Measurements from ENCODE around the gene CFAP61. TPM values are rescaled to one million over a fixed set of nuclear protein-coding genes. Genes with fewer than 3 reads are reported as not detected.

The CFAP61 gene
- total and polyA plus RNA-seq, 2 experiments from 2014 or later = 0.21 TPM; not detected in 1

DNA sequence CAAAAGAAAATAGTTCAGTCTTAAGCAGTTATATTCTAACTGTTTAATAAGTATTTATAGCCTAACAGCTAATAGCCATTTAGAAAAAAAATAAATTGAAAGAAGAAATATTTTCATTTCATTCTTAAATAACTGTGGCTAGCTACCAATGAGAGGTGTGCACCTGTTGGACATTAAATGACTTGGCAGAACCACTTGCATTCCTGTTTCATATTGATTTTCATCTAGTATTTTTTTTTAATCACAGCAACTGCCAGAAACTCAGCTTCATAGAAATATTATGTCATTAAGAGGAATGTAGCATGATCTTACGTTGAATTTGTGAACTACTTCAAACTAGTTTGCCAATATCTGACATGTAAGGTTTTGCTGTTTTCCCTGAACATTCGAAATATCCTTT lies 25.0 kb upstream of the CFAP61 start:
- no peak for ATAC-seq
- Mint-ChIP-seq H3K9me3 (no peaks in the 10 kb centered on the region), H3K36me3 (ENCODE audit: low read depth) (peaks cover 26% of the 10 kb centered on the region), H3K27ac (no peak overlapping the region), H3K27me3 (ENCODE audit: insufficient read depth, low read depth, poor library complexity) (no peaks in the 10 kb centered on the region), H3K4me3 (no peak overlapping the region), H3K4me1 (no peaks in the 10 kb centered on the region)
- H3K36me3 ChIP-seq (ENCODE audit: insufficient read depth) = peaks cover 10% of the 10 kb centered on the region
- H3K79me2 ChIP-seq (replicated peaks; ENCODE audit: insufficient read depth) = peaks cover 56% of the 10 kb centered on the region
- TF ChIP-seq CREB1 (CRISPR knock-in tag; IDR thresholded peaks at IDR 0.05; ENCODE audit: low read depth) = no peak
- TF ChIP-seq EZH2 (IDR thresholded peaks at IDR 0.05; ENCODE audit: low read depth, unreplicated experiment) = no peak
- no peak for TF ChIP-seq ZNF331 (CRISPR knock-in tag; IDR thresholded peaks at IDR 0.05; ENCODE audit: low read depth)
- TF ChIP-seq JUNB (IDR thresholded peaks at IDR 0.05; ENCODE audit: unreplicated experiment) = no peak
- no peak for TF ChIP-seq EZH2phosphoT487 (IDR thresholded peaks at IDR 0.05; ENCODE audit: unreplicated experiment)
- no peak for TF ChIP-seq NANOG (IDR thresholded peaks at IDR 0.05; ENCODE audit: borderline replicate concordance)
- TF ChIP-seq STAT1 (IDR thresholded peaks at IDR 0.05; ENCODE audit: unreplicated experiment) = no peak
- TF ChIP-seq, protein P1, sequence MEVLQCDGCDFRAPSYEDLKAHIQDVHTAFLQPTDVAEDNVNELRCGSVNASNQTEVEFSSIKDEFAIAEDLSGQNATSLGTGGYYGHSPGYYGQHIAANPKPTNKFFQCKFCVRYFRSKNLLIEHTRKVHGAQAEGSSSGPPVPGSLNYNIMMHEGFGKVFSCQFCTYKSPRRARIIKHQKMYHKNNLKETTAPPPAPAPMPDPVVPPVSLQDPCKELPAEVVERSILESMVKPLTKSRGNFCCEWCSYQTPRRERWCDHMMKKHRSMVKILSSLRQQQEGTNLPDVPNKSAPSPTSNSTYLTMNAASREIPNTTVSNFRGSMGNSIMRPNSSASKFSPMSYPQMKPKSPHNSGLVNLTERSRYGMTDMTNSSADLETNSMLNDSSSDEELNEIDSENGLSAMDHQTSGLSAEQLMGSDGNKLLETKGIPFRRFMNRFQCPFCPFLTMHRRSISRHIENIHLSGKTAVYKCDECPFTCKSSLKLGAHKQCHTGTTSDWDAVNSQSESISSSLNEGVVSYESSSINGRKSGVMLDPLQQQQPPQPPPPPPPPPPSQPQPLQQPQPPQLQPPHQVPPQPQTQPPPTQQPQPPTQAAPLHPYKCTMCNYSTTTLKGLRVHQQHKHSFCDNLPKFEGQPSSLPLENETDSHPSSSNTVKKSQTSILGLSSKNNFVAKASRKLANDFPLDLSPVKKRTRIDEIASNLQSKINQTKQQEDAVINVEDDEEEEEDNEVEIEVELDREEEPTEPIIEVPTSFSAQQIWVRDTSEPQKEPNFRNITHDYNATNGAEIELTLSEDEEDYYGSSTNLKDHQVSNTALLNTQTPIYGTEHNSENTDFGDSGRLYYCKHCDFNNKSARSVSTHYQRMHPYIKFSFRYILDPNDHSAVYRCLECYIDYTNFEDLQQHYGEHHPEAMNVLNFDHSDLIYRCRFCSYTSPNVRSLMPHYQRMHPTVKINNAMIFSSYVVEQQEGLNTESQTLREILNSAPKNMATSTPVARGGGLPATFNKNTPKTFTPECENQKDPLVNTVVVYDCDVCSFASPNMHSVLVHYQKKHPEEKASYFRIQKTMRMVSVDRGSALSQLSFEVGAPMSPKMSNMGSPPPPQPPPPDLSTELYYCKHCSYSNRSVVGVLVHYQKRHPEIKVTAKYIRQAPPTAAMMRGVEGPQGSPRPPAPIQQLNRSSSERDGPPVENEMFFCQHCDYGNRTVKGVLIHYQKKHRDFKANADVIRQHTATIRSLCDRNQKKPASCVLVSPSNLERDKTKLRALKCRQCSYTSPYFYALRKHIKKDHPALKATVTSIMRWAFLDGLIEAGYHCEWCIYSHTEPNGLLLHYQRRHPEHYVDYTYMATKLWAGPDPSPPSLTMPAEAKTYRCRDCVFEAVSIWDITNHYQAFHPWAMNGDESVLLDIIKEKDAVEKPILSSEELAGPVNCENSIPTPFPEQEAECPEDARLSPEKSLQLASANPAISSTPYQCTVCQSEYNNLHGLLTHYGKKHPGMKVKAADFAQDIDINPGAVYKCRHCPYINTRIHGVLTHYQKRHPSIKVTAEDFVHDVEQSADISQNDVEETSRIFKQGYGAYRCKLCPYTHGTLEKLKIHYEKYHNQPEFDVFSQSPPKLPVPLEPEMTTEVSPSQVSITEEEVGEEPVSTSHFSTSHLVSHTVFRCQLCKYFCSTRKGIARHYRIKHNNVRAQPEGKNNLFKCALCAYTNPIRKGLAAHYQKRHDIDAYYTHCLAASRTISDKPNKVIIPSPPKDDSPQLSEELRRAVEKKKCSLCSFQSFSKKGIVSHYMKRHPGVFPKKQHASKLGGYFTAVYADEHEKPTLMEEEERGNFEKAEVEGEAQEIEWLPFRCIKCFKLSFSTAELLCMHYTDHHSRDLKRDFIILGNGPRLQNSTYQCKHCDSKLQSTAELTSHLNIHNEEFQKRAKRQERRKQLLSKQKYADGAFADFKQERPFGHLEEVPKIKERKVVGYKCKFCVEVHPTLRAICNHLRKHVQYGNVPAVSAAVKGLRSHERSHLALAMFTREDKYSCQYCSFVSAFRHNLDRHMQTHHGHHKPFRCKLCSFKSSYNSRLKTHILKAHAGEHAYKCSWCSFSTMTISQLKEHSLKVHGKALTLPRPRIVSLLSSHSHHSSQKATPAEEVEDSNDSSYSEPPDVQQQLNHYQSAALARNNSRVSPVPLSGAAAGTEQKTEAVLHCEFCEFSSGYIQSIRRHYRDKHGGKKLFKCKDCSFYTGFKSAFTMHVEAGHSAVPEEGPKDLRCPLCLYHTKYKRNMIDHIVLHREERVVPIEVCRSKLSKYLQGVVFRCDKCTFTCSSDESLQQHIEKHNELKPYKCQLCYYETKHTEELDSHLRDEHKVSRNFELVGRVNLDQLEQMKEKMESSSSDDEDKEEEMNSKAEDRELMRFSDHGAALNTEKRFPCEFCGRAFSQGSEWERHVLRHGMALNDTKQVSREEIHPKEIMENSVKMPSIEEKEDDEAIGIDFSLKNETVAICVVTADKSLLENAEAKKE (CRISPR knock-in tag; IDR thresholded peaks at IDR 0.05) = no peak
- TF ChIP-seq CTCF (conservative IDR thresholded peaks at IDR 0.05; ENCODE audit: low read depth in 2 of 2) = no peak
- TF ChIP-seq, protein P2, sequence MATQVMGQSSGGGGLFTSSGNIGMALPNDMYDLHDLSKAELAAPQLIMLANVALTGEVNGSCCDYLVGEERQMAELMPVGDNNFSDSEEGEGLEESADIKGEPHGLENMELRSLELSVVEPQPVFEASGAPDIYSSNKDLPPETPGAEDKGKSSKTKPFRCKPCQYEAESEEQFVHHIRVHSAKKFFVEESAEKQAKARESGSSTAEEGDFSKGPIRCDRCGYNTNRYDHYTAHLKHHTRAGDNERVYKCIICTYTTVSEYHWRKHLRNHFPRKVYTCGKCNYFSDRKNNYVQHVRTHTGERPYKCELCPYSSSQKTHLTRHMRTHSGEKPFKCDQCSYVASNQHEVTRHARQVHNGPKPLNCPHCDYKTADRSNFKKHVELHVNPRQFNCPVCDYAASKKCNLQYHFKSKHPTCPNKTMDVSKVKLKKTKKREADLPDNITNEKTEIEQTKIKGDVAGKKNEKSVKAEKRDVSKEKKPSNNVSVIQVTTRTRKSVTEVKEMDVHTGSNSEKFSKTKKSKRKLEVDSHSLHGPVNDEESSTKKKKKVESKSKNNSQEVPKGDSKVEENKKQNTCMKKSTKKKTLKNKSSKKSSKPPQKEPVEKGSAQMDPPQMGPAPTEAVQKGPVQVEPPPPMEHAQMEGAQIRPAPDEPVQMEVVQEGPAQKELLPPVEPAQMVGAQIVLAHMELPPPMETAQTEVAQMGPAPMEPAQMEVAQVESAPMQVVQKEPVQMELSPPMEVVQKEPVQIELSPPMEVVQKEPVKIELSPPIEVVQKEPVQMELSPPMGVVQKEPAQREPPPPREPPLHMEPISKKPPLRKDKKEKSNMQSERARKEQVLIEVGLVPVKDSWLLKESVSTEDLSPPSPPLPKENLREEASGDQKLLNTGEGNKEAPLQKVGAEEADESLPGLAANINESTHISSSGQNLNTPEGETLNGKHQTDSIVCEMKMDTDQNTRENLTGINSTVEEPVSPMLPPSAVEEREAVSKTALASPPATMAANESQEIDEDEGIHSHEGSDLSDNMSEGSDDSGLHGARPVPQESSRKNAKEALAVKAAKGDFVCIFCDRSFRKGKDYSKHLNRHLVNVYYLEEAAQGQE (IDR thresholded peaks at IDR 0.05; ENCODE audit: unreplicated experiment) = no peak
- TF ChIP-seq POLR2AphosphoS5 (IDR thresholded peaks at IDR 0.05; ENCODE audit: low read depth) = no peak
- TF ChIP-seq, protein P3, sequence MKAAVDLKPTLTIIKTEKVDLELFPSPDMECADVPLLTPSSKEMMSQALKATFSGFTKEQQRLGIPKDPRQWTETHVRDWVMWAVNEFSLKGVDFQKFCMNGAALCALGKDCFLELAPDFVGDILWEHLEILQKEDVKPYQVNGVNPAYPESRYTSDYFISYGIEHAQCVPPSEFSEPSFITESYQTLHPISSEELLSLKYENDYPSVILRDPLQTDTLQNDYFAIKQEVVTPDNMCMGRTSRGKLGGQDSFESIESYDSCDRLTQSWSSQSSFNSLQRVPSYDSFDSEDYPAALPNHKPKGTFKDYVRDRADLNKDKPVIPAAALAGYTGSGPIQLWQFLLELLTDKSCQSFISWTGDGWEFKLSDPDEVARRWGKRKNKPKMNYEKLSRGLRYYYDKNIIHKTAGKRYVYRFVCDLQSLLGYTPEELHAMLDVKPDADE (IDR thresholded peaks at IDR 0.05) = no peak
- no peak for TF ChIP-seq ZNF114 (CRISPR knock-in tag; IDR thresholded peaks at IDR 0.05)
- no peaks in the 10 kb centered on the region for H3K9me2 ChIP-seq (ENCODE audit: insufficient read depth)
- no peaks in the 10 kb centered on the region for H3K4me1 ChIP-seq (ENCODE audit: insufficient read depth)
- no peak overlapping the region for H3K4me2 ChIP-seq
- no peaks in the 10 kb centered on the region for H3K27me3 ChIP-seq (ENCODE audit: insufficient read depth)
- no peak for DNase-seq (ENCODE audit: low spot score)
- H3K27ac ChIP-seq (ENCODE audit: low read depth) = no peak overlapping the region
- H3F3A ChIP-seq (replicated peaks; ENCODE audit: low read depth) = no peaks in the 10 kb centered on the region
- no peak overlapping the region for H3K4me3 ChIP-seq
- H2AFZ ChIP-seq = no peak overlapping the region
- no peaks in the 10 kb centered on the region; the same call in 1 of the 2 replicates for H4K20me1 ChIP-seq (replicated peaks; ENCODE audit: insufficient read depth)

Measured in GM23338 (cell line).